Ascending aorta (tissue), 2 donors: ENCODE measurements around the gene OTULIN. TPM values are rescaled to one million over a fixed set of nuclear protein-coding genes. Genes with fewer than 3 reads are reported as not detected.
A peak's percentile ranks its signal among the peaks of the same experiment; 100 is the strongest.

Experiments used
- DNase-seq, 2 donors: peaks; one replicate each; pipeline ENCODE4 v3.0.0-alpha.2; 2019; ENCODE audit warnings: low spot score in 2 of 2
- H3K27ac ChIP-seq, 2 donors: fragments of 200-600 bp; sonication (generic); one replicate each; pipeline ENCODE4 v1.5.1; 2016 to 2017; ENCODE audit warnings: mild to moderate bottlenecking in 1 of 2
- H3K27me3 ChIP-seq: fragments of 200-600 bp; sonication (generic); one replicate; pipeline ENCODE4 v1.5.1; 2017
- H3K36me3 ChIP-seq, 2 donors: fragments of 200-600 bp; sonication (generic); one replicate each; pipeline ENCODE4 v1.5.1; 2016
- H3K4me1 ChIP-seq, 2 donors: fragments of 200-600 bp; sonication (generic); one replicate each; pipeline ENCODE4 v1.5.1; 2016 to 2017; ENCODE audit warnings: mild to moderate bottlenecking in 1 of 2
- H3K4me3 ChIP-seq, 2 donors: fragments of 200-600 bp; sonication (generic); one replicate each; pipeline ENCODE4 v1.5.1; 2016 to 2017; ENCODE audit warnings: mild to moderate bottlenecking in 1 of 2
- H3K9me3 ChIP-seq, 2 donors: fragments of 200-600 bp; sonication (generic); one replicate each; pipeline ENCODE4 v1.5.1; 2016
- CTCF ChIP-seq, 3 experiments: fragments of 200-600 bp in 2 of 3; fragments of 450-650 bp in 1 of 3; sonication (generic) in 2 of 3; IDR thresholded peaks; one replicate each; pipeline ENCODE4 v1.5.1; 2016 to 2019; ENCODE audit warnings: antibody characterized with exemption in 3 of 3, mild to moderate bottlenecking in 1 of 3, moderate library complexity in 1 of 3
- intact Hi-C: fragments of 100-400 bp; cut with DNase I; formaldehyde crosslinking; loops from one replicate; pipeline ENCODE4 v1.15.1; 2023
- total RNA-seq: library from RNA; depleted of rRNA; stranded (reverse); fragments of >200 nt; gene quantifications from one replicate; pipeline ENCODE4 v1.1.0, GENCODE V29; 2016

Gene OTULIN
- total RNA-seq, 1 donor from 2014 or later, result 56.9 TPM

GRCh38 chr5:14672082-14672481 lies 7.6 kb downstream of the OTULIN start:
- Histone ChIP-seq H3K4me1 (peaks cover 8 to 29% of the 10 kb centered on the region in 2 donors), H3K27ac (peak overlapping the region in 1 of 2 donors; percentile 53), H3K36me3 (peaks cover 0 to 8% of the 10 kb centered on the region in 2 donors), H3K9me3 (no peaks in the 10 kb centered on the region), H3K27me3 (no peaks in the 10 kb centered on the region), H3K4me3 (no peak overlapping the region)
- intact Hi-C loops, result no loop called here
- no peak for DNase-seq
- no peak for TF ChIP-seq CTCF (IDR thresholded peaks at IDR 0.05)

- H3K4me3 ChIP-seq, result no peak overlapping the region
- H3K4me1 ChIP-seq, result peaks cover 8 to 24% of the 10 kb centered on the region in 2 donors
- no peaks in the 10 kb centered on the region for H3K27me3 ChIP-seq
- DNase-seq, result no peak
- H3K9me3 ChIP-seq, result no peaks in the 10 kb centered on the region
- H3K27ac ChIP-seq, result peak overlapping the region in 1 of 2 donors; percentile 53
- no peak for TF ChIP-seq CTCF (IDR thresholded peaks at IDR 0.05)
- peaks cover 0 to 8% of the 10 kb centered on the region in 2 donors for H3K36me3 ChIP-seq
- intact Hi-C loops, result no loop called here
Observed at GRCh38 chr5:14672484-14673394, 8.2 kb downstream of the OTULIN start.

GRCh38 chr5:14673443-14673842 lies 8.9 kb downstream of the OTULIN start:
- no peak for TF ChIP-seq CTCF (IDR thresholded peaks at IDR 0.05)
- Histone ChIP-seq H3K36me3 (peaks cover 0 to 8% of the 10 kb centered on the region in 2 donors), H3K4me3 (no peak overlapping the region), H3K27me3 (no peaks in the 10 kb centered on the region), H3K9me3 (no peaks in the 10 kb centered on the region), H3K27ac (no peak overlapping the region), H3K4me1 (peaks cover 8 to 29% of the 10 kb centered on the region in 2 donors)
- DNase-seq, result no peak
- intact Hi-C loops, result no loop called here

- DNase-seq, result no peak
- Histone ChIP-seq H3K9me3 (no peaks in the 10 kb centered on the region), H3K4me1 (peaks cover 8 to 42% of the 10 kb centered on the region in 2 donors), H3K27me3 (no peaks in the 10 kb centered on the region), H3K27ac (peak overlapping the region; percentile 83 to 94), H3K4me3 (peak overlapping the region in 1 of 2 donors; percentile 32), H3K36me3 (peaks cover 0 to 8% of the 10 kb centered on the region in 2 donors)
- no peak for TF ChIP-seq CTCF (IDR thresholded peaks at IDR 0.05)
- intact Hi-C loops, result no loop called here
Observed at GRCh38 chr5:14674983-14675854, 10.7 kb downstream of the OTULIN start.

- Histone ChIP-seq H3K4me1 (peaks cover 8 to 42% of the 10 kb centered on the region in 2 donors), H3K27ac (peak overlapping the region; percentile 83 to 94), H3K27me3 (no peaks in the 10 kb centered on the region), H3K9me3 (no peaks in the 10 kb centered on the region), H3K4me3 (peak overlapping the region in 1 of 2 donors; percentile 32), H3K36me3 (peaks cover 0 to 8% of the 10 kb centered on the region in 2 donors)
- no peak for TF ChIP-seq CTCF (IDR thresholded peaks at IDR 0.05)
- intact Hi-C loops, result no loop called here
- no peak for DNase-seq
Observed at GRCh38 chr5:14675865-14676300, 11.4 kb downstream of the OTULIN start.
